CD4-positive, alpha-beta T cell treated with Interleukin-17A for 1 hour (primary cell): ENCODE measurements around the gene SCML1.
"Not testable (repeated sequence)": the region's sequence is repeated elsewhere in the genome, so short reads cannot be mapped to it uniquely, and the experiment has no call there.

ENCODE experiments used
- DNase-seq: peaks from one replicate; pipeline ENCODE4 v3.0.0-alpha.2; 2020

The SCML1 gene

GRCh38 chrX:17740137-17741122, 3.1 kb downstream of the SCML1 start:
- no peak for DNase-seq

- DNase-seq, result no peak
These were observed 3.8 kb downstream of the SCML1 start for GRCh38 chrX:17741123-17741511.

- DNase-seq, result no peak
These were observed 6.6 kb downstream of the SCML1 start for GRCh38 chrX:17743913-17744312.

- DNase-seq, result peak; percentile 14
These were observed 7.7 kb downstream of the SCML1 start for GRCh38 chrX:17744896-17745523.

GRCh38 chrX:17747692-17748091, 10.4 kb downstream of the SCML1 start:
- DNase-seq, result no peak

GRCh38 chrX:17748684-17749083, 11.4 kb downstream of the SCML1 start:
- DNase-seq, result no peak

- no peak for DNase-seq
These were observed 13.1 kb downstream of the SCML1 start for GRCh38 chrX:17750436-17750835.

GRCh38 chrX:17758382-17758781, 21.1 kb downstream of the SCML1 start:
- DNase-seq, result no peak

- no peak for DNase-seq
These were observed 22.7 kb downstream of the SCML1 start for GRCh38 chrX:17759990-17760389.

- DNase-seq, result no peak
These were observed 30.4 kb downstream of the SCML1 start for GRCh38 chrX:17767734-17768133.

GRCh38 chrX:17768997-17769396, 31.7 kb downstream of the SCML1 start:
- DNase-seq, result no peak

GRCh38 chrX:17769701-17770269, 32.5 kb downstream of the SCML1 start:
- no peak for DNase-seq

- DNase-seq, result no peak
These were observed 36.1 kb downstream of the SCML1 start for GRCh38 chrX:17773221-17773876.

- no peak for DNase-seq
These were observed 36.8 kb downstream of the SCML1 start for GRCh38 chrX:17774053-17774452.

- no peak for DNase-seq
These were observed 41.7 kb downstream of the SCML1 start for GRCh38 chrX:17778997-17779396.

GRCh38 chrX:17779434-17779833, 42.1 kb downstream of the SCML1 start:
- no peak for DNase-seq

- DNase-seq, result not testable (repeated sequence)
These were observed 49.5 kb downstream of the SCML1 start for GRCh38 chrX:17786554-17787347.

- DNase-seq, result no peak
These were observed 50.3 kb downstream of the SCML1 start for GRCh38 chrX:17787557-17787956.

- peak; percentile 28 for DNase-seq
These were observed 51.1 kb downstream of the SCML1 start for GRCh38 chrX:17788439-17788838.

- DNase-seq, result no peak
These were observed 51.8 kb downstream of the SCML1 start for GRCh38 chrX:17788956-17789562.

GRCh38 chrX:17792826-17793225, 55.5 kb downstream of the SCML1 start:
- no peak for DNase-seq

- DNase-seq, result no peak
These were observed 61.6 kb downstream of the SCML1 start for GRCh38 chrX:17798921-17799320.
